ENCODE results near the gene BACH2.

The BACH2 gene

DNA sequence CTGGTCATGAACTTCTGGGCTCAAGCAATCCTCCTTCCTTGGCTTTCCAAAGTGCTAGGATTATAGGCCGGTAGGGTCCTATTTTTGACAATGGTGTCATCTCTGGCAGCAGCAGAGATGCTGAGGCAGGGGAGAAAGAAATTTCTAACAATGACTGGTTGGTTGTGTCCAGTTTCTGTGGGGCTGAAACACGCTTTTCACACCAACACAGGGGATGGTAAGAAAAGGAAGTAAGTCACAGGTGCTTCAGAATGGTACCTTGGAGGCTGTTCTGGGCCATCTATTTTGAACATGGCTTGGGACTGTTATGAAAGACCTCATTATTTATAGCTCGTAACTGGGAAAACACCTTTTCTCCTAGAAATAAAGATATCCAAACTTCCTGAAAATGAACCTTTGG is 329.7 kb downstream of the BACH2 start:
- no peak for DNase-seq (ENCODE audit: low spot score)

DNA sequence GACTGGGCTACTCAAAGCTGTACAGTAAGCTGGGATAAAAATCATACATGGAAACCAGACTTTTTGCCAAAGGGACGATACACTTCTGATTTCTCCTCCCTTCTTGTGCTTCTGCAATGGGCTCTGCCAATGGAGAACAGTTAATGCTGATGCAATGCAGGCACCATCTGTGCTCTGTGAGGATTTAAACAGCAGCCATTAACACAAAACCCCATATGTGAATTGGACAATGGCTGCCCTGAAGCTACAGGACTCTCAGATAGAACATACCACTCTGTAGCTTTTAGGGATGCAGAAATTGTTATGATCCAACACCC is 330.5 kb downstream of the BACH2 start:
- no peak for DNase-seq (ENCODE audit: low spot score)

DNA sequence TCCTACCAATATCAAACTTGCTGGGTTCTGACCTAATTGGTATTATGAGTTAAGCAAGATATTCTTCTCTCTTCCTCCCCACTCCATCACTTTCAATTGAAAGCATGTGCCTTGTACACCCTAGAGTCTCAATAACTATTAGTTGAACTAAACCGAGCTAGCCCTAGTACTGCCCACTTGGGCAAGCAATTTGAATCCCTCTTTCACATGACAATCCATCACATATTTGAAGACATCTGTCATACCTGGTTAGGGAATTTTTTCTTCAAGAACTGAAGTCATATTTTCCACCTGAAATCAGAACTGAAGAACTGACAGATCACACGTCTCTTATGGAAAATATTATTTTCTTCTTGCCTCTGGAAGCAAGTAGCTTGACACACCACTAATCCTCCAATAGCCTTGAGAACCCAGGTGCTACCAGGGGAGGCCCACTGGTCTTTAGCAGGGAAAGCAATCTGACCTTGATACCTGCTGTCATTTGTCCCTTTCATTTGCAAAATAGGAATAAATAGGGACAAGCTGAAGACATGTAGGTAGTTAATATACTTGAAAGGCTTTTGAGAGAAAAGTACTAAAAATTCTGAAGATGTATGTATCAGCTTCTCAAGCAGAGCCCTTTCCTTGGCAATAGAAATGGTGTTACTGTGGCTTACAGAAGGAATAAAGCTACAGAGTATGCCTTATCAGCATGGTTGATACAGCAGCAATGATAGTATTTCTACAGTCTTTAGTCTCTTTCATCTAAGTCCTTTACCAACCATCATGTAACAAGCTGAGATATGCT is 331.0 kb downstream of the BACH2 start:
- no peak for DNase-seq (ENCODE audit: low spot score)

DNA sequence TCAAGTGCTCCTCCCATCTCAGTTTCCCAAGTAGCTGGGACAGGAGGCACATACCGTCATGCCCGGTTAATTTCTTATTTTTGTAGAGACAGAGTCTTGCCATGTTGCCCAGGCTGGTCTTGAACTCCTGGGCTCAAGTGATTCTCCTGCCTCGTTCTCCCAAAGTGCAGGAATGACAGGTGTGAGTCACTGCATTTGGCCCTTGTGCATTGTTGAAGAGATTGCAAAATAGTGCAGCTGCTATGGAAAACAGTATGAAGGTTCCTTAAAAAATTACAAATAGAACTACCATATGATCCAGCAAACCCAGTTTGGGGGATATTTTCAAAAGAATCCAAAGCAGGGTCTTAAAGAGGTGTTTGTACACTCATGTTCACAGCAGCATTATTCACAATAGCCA is 333.3 kb downstream of the BACH2 start:
- no peak for DNase-seq (ENCODE audit: low spot score)

DNA sequence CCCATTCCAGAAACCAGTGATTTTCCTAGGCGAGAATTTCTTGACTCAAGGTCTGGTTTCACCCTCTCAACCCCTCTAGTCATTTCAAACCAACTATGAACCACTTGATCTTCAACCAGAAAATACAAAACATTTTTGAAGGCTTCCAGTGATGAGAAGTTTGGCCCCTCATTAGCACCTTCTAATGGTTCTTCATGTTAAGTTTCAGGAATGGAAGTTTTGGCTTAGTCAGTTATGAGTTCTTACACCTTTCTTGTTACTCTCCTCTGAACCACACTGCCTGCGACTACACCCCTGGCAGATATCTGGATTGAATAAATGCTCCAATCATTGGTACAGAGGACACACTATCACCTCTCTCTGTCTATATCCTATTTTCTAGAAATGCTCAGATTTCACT is 335.2 kb downstream of the BACH2 start:
- DNase-seq (ENCODE audit: low spot score) = no peak

DNA sequence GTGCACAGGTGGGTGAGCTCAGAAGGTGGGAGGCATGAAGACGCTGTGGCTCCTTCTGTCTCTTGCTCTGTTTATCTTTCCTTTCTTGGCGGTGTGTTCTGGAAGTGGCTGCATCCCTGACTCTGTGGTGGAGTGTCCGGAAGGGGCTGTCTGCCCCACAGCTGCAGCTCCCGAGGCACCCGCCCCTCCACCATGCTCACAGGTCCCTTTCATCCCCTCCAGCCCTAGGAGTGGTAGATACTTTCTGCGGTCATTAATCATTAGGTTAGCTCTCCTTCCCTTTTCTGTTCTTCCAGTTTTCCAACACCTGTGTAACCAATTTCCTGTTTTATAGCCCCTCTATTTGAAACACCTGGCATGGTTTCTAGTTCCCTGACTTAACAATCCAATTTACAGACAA is 336.8 kb downstream of the BACH2 start:
- DNase-seq (ENCODE audit: low spot score) = no peak

DNA sequence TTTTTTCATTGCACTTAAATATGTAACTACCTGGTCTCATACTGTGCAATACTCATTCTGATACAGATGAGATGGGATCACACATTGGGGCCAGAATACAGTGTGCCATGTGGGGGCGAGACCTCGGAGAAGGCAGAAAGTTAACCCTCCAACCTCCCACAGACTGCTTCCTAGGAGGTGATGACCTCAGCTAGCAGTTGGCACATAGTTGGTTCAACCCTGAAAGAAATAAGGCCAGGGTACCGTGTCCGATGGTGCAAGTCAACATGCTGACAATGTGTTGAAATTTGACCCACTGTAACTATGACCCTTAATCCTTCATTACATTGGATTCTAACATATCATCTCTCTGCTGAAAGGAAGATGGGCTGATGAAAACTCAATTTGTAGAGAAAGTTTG is 340.5 kb downstream of the BACH2 start:
- no peak for DNase-seq (ENCODE audit: low spot score)

DNA sequence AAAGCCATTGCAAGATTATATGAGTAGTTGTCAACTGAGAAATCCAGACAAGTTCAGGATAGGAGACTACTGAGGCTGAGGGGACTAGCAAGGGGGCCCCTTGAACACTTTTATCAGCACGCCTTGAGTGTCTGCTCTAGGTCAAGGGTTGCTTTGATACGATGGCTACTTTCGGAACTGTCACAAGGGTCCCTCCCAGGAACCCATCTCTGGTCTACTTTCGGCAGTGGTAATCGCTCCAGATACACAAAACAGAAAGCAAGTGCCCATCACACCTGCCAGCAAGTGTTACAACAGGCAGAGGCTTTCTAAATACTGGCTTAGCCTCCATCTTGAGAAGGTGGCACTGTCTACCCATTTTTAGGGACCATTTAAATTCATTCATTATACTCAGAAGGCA is 341.3 kb downstream of the BACH2 start:
- no peak for DNase-seq (ENCODE audit: low spot score)

DNA sequence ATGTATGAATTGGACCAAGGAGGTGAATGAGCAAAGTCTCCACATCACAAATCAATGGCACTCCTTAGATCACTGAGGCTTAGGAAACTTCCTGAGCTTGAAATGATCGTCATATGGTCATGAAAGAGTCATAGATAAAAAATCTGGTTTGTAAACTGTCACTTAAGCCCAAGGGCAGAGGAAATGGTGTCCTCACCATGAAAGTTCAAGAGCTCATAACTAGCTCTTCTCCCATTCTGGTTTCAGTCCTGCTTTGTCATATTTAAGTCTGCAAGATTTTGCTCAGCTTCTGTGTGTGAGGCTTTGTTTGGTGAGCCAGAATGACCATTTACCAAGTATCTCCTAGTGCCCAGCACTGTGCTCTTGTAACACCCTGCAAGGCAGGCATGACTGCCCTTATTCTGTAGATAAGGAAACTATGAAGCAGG is 341.9 kb downstream of the BACH2 start:
- DNase-seq (ENCODE audit: low spot score) = no peak

DNA sequence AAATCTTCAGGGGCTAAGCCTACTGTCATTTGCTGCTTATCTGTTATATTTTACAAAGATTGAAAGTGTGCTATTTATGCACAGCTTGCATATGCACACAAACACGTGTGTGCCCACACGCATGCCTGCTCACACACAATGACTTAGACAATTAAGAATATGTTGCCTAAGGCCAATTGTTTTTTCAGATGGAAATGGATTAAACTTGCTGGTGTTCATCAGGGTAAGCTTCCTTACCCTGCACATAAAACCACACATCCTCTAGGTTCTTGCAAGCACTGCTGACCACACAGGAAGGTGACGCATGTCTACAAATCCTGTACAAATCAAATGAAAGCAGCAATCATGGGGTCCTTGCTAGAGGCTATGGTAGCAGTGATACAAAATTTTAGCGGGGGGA is 344.0 kb downstream of the BACH2 start:
- DNase-seq (ENCODE audit: low spot score) = peak; percentile 42

DNA sequence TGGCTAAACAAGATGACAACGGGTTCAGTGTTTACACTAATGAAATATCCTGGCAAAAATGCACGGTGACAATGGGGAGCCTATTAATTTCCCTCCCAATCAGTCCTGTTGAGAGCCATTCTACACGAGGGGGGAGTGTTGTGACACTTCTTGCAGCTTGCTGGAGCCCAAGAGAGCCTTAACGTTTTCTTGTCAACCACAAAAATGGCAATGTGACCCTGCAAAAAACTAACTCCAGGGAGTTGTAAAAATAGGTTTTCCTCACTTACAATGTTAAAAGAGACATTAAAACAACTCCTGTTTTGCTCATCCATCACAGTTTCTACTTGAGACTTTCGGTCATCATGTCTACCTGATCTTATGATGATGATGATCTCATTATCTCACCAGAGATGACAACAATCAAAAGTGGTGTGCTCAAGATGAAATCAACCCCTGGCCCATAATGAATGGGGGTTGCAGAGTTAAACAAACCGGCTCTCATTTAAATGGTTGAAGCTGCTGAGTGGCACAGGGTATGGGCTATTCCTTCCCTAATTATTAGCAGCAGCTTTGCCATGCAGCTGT is 344.5 kb downstream of the BACH2 start:
- no peak for DNase-seq (ENCODE audit: low spot score)

DNA sequence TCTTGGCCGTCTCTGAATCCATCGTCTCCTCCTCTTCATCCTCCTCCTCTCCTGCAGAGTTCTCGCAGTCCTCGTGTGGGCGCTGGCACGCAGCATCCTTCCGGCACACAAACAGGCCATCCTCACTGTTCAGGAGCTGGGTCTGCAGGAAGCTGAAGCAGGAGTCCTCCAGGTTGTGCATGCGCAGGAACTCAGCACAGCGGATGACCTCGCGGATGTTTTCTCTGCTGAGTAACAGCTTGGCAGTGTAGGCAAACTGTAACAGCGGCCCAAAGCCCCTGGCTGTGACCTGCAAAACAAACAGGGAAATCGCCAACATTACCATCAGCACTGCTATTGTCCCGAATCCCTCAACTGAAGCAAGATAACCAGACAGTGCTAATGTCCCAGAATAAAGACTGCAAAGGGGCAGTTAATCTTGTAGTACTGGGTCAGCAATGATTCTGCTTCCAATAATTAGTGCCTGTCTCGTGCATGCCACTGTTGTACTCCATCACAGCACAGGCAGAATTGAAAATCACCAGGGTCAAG is 345.0 kb downstream of the BACH2 start:
- no peak for DNase-seq (ENCODE audit: low spot score)

DNA sequence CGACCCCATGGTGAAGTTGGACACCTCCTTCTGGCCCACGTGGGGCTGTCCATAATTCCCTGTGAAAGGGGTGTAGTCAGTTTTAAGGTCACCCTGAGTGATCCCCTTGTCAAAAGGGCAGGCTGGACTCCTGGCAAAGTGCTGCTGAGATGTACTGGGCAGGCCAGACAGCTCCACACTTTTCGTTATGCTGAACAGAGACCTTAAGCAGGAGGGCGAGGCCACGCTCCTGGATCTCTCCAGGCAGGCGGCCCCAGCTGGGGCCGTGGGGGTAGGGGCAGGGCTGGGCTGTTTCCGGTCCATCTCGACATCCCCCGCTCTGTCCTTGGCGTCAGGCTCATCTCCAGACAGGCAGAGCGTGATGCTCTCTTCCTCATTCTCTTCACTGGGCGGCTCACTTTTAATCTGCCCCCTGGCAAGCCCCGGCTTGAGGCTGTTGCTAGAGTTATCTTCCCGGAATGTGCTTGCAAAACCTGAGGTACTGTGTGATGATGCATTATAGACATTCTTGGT is 345.7 kb downstream of the BACH2 start:
- no peak for DNase-seq (ENCODE audit: low spot score)

DNA sequence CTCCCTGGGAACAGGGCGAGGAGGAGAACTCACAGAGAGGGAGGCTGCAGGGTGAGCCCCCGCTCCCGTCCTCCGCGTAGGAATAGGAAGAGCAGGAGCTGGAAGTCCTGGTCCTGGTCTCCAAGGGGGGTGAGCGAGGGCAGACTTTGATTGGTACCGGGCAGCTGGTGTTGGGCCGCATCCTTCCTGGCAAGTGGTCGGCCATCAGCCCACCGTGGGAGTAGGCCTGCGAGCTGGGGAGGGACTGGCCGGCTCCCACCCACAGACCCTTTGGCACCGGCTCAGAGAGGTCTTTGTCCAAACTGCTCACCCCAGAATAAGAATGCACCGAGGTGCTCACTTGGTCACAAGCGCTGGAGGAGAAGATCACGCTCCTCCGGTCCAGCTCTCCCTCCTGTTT is 346.2 kb downstream of the BACH2 start:
- no peak for DNase-seq (ENCODE audit: low spot score)

DNA sequence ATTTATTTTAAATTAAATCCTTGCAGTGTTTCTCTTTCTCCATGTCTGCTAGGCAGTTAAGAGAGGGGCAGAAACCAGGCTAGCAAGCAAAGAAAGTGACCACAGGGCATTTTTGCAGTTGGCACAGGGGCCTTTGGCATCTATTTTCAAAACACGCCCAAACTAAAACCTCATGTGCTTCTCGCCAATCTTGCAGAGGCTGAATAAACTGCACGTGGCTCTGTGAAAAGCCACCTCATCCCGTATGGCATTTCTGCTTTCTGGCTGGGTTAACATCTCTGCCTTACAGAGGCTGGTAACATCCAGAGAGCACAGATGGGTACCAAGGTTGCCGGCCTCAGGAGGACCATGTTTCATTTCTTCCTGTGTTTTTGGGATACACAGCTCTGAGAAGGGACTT is 347.8 kb downstream of the BACH2 start:
- no peak for DNase-seq (ENCODE audit: low spot score)

DNA sequence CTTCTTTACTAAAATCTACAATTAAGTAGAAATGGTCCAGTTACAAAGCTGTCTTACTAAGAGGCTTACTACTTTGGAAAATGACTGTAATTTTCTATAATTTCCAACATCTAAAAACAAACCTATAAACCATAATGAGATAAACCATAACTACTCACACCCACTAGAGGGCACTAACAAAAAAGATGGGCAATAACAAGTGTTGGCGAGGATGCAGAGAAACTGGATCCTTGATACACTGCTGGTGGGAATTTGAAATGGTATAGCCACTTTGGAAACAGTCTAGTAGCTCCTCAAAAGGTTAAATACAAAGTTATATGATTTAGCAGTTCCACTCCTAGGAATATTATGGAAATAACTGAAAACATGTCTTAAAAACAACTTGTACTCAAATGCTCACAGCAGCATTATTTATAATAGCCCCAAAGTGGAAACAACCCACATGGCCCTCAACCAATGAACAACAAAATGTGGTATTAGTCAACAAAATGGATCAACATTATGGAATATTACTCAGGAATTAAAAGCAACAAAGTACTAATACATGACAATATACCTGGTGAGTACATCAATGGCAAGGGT is 351.7 kb downstream of the BACH2 start:
- DNase-seq (ENCODE audit: low spot score) = peak; percentile 38

DNA sequence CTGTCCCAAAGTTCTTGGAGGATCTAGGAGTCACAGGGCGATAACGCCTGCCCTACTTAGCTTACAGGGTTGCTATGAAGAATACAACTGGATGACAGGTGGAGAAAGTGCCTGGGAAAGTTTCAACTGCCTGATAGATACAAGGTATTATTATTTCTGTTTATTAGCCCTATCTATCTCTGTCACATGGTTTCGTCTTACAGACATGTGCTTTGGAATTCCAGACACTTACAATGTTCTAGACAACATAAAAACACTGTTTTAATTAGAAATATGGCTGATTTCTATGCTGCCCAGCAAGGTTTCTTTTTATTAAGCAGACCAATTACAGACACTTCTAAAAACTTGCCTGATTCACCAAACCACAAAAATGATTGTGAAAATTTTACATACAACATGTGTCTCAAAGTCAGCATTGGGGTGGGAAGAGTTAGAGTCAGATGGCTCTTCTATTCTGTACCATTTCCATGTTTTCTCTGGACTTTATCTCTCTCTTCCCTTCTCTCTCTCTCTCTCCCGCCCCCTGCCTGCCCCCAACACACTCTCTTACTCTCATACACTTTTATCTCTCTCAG is 352.4 kb downstream of the BACH2 start:
- no peak for DNase-seq (ENCODE audit: low spot score)

DNA sequence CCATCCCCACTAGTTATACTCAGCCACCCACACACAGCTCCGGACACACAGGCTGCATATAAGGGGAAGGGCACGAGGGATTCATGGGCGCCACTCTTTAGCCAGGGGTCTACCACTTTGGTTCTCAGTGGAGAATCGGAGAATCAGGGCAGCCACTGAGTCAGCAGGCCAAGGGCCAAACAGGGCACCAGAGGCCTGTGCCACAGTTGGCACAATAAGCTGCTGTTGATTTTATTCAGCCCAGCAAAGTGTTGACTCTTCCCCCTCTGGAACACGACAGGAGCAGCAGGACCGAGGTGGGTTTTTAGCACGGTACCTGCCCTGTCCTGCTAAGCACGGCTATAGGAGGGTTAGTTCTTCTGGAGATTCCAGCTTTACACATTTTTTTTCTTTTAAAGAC is 354.0 kb downstream of the BACH2 start:
- DNase-seq (ENCODE audit: low spot score) = no peak

DNA sequence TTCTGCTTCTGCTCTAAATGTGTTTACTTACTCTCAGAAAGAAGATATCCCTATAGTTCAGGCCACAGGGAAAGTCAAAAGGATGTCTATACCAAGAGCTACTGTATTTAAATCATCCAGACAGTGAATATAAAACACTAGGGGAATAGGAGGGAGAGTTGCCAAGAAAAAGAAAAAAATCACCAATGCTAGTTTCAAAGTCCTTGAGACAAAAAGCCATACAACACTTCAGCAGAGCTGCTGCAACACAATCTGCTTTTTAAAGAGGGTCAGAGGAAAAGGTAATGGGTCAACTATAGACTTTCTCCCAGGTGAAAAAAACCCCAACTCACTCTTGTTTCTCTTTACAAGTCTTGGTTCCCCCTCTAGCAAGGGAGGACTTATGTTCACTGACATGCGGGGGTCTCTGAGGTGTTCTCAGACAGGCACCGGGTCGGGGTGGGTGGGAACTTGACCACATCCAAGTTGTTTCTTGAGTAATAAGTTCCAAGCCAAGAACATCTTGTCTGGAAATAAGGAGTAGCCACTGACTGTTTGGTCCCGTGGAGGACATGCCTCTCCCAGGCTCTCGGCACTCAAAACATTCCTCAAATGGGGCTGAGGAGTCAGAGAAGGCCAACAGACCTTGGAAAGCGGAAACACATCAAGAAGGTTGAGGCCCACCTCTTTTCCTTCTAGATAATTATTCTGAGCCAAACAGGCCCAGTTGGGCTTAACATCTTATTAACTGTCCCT is 354.7 kb downstream of the BACH2 start:
- DNase-seq (ENCODE audit: low spot score) = no peak

DNA sequence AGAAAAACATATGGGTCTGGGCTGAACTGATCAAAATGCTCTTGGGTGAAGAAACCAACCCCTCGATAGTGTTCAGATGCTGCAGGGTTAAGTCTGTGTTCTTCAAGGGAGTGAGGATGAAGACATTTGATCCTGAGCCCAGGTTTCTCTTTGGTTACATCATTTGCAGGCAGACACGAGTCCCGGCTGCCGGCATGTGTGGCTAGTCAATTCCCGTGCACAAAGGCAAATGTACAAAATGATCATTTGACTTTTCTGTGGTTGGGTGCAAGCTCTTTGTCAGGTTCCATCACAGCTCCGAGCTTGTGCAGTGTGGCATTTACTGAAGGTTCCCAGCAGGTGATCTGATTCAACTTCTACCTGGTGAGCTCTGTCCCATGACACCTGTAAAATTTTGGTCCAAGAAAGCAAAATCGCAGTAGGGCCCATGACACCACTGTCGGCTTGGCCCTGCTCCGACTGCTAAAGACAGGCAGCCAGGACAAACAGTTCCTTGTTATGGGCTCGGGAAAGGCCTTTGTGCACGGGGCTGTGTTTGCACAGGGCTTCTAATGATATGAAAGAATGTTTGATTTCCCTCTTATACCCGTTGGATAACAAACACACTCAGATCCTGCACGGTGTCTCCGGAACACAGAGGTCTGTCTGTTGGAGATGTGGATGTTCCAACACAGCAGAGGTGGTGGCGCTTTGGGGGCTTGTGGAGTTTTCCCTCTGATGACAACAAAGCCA is 355.4 kb downstream of the BACH2 start:
- no peak for DNase-seq (ENCODE audit: low spot score)

DNA sequence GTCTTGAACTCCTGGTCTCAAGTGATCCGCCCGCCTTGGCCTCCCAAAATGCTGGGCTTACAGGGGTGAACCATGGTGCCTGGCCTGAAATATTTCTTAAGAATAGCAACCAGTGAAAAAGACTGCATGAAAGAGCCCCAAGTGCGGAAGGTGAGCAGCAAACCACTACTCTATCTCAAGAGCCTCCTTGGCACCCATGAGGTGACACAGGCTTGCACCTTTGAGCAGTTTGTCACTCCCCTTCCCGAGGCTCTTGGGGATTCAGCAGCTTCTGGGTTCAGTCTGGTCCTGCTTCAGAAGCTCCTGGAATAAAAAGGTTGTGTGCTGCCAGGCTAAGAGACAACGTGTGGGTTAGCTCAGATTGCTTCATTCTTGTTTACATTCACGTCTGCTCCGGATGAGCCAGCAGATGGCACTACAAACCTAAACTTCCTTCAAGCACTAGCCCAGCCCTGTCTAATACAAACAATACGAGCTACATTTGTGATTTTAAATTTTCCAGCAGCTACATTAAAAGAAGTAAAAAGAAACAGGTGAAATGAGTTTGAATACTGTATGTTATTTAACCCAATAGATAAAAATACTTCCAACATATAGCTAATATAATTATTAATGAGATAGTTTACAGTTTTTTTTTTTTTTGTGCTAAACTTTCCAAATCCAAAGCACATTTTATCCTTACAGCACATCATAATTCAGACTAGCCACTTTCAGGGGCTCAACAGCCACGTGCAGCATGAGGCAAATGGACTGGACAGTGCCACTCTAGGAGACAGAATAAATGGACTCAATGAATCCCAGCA is 356.2 kb downstream of the BACH2 start:
- DNase-seq (ENCODE audit: low spot score) = peak; percentile 65

Measured in kidney capillary endothelial cell (primary cell).